Adrenal gland (tissue), 19 donors: Measurements from ENCODE around the gene GTF2H1. TPM values are rescaled to one million over a fixed set of nuclear protein-coding genes. Genes with fewer than 3 reads are reported as not detected.
A peak's percentile ranks its signal among the peaks of the same experiment; 100 is the strongest.

ENCODE experiments used
- DNase-seq, 7 donors: peaks; one replicate each; pipeline ENCODE4 v3.0.0-alpha.2; 2019 to 2020
- H3K27ac ChIP-seq, 5 donors: fragments of 200-600 bp; sonication (generic) in 4 of 5; 1 replicate in 3 of 5; 2 replicates in 2 of 5; pipeline versions ENCODE4 v1.5.1 to v1.8.0; 2016 to 2020; ENCODE audit warnings: mild to moderate bottlenecking in 1 of 5
- H3K27me3 ChIP-seq: fragments of 200-600 bp; 2 replicates; pipeline ENCODE4 v1.8.0; 2021
- H3K36me3 ChIP-seq, 2 donors: fragments of 200-600 bp; replicated peaks in 1 of 2; 1 replicate in 1 of 2; 2 replicates in 1 of 2; pipeline versions ENCODE4 v1.5.1 to v1.8.0; 2018 to 2022
- H3K4me1 ChIP-seq, 2 donors: fragments of 200-600 bp; replicated peaks in 1 of 2; 1 replicate in 1 of 2; 2 replicates in 1 of 2; pipeline versions ENCODE4 v1.5.1 to v1.8.0; 2018 to 2021
- H3K4me3 ChIP-seq, 4 donors: fragments of 200-600 bp; sonication (generic) in 3 of 4; one replicate each; pipeline ENCODE4 v1.5.1; 2016 to 2018
- H3K9me3 ChIP-seq, 3 donors: fragments of 200-600 bp; sonication (generic) in 1 of 3; replicated peaks in 1 of 3; 1 replicate in 2 of 3; 2 replicates in 1 of 3; pipeline versions ENCODE4 v1.5.1 to v1.8.0; 2016 to 2021
- POLR2A ChIP-seq, 2 donors: fragments of 450-650 bp; IDR thresholded peaks; one replicate each; pipeline ENCODE4 v1.6.1; 2017; ENCODE audit warnings: antibody characterized with exemption in 2 of 2, mild to moderate bottlenecking in 2 of 2, moderate library complexity in 1 of 2
- WGBS, 4 donors: extraction: QIAGEN DNeasy Blood & Tissue Kit in 2 of 4; methylation state at CpG; one replicate each; pipeline versions ENCODE4 v1.1.5 to v1.1.7; 2013 to 2017; 5-methylcytosine and 5-hydroxymethylcytosine counted together
- intact Hi-C, 2 donors: fragments of 100-400 bp; cut with DNase I; formaldehyde crosslinking; loops; one replicate each; pipeline versions ENCODE4 v1.14.1 to v1.15.0; 2022 to 2023
- long read RNA-seq, 10 donors: library from polyadenylated mRNA in 3 of 10; unstranded in 2 of 10; stranded (forward) in 1 of 10; transcript quantifications; one replicate each; pipeline ENCODE4 v2.0.0 and lab custom pipeline, GENCODE V29; 2021 to 2026
- polyA plus RNA-seq, 3 donors: library from polyadenylated mRNA; stranded (reverse); fragments of 200-250 nt in 2 of 3; fragments of 350-450 nt in 1 of 3; fragmentation: Illumina TruSeq in 1 of 3; extraction: RNeasy Lipid Tissue Mini Kit (QIAGEN cat#74804) in 1 of 3; gene quantifications; one replicate each; pipeline ENCODE4 v1.2.3, GENCODE V29; 2013 to 2014
- total RNA-seq, 9 donors: library from RNA; depleted of rRNA in 4 of 9; stranded (reverse); fragments of >200 nt in 4 of 9; fragments of 120-200 nt in 1 of 9; fragmentation: NEBNext Ultra II Directional in 1 of 9; extraction: Animal tissue kit (Norgen Biotek cat#: 25700) in 1 of 9; gene quantifications; one replicate each; pipeline versions ENCODE4 v1.1.0 to v1.2.4, GENCODE V29; 2013 to 2023
- TF ChIP-seq, protein P1 (sequence below), 6 experiments: fragments of 450-650 bp in 4 of 6; fragments of 200-600 bp in 2 of 6; sonication (generic) in 1 of 6; IDR thresholded peaks; 1 replicate in 5 of 6; 2 replicates in 1 of 6; pipeline versions ENCODE4 v1.5.1 to v1.8.0; 2016 to 2021; ENCODE audit warnings: antibody characterized with exemption in 6 of 6, mild to moderate bottlenecking in 2 of 6, moderate library complexity in 1 of 6
- donor health status: healthy with polysubstance abuse.
- donor health status: Bipolar disorder and iron deficiency.
- donor health status: DM: yes; HTN: yes; CAD: no.
- donor health status: DM: no; HTN: no; CAD: no.
- donor health status: DM: no; HTN: no; CAD: no.
- donor health status: DM: yes; HTN: yes; CAD: no.

GTF2H1 gene
- total RNA-seq: 10 to 100 TPM; 34.5 to 86.4 (median 45.8) TPM
- 10 to 100 TPM; 18.0 to 49.8 (median 24.7) TPM for polyA plus RNA-seq
- long read RNA-seq, donor 1, transcript GTF2H1-201 (15 exons, 2,982 nt): major isoform, 5 of 9 reads
- long read RNA-seq, donor 1, partial matches to known transcripts: 0 of 9 reads
- long read RNA-seq, donor 1, other reads (novel, unspliced or antisense): 0 of 9 reads
- long read RNA-seq, donor 2, partial matches to known transcripts: 0 of 6 reads
- long read RNA-seq, donor 2, other reads (novel, unspliced or antisense): 0 of 6 reads
- long read RNA-seq, donor 3, transcript GTF2H1-201 (15 exons, 2,982 nt): major isoform, 6 of 9 reads
- long read RNA-seq, donor 3, partial matches to known transcripts: 0 of 9 reads
- long read RNA-seq, donor 3, other reads (novel, unspliced or antisense): 0 of 9 reads
- long read RNA-seq, donor 4, transcript GTF2H1-201 (15 exons, 2,982 nt): major isoform, 12 of 23 reads
- long read RNA-seq, donor 4, partial matches to known transcripts: 7 of 23 reads
- long read RNA-seq, donor 4, other reads (novel, unspliced or antisense): 4 of 23 reads
- long read RNA-seq, donor 5, transcript GTF2H1-201 (15 exons, 2,982 nt): major isoform, 50 of 66 reads
- long read RNA-seq, donor 5, partial matches to known transcripts: 6 of 66 reads
- long read RNA-seq, donor 5, other reads (novel, unspliced or antisense): 7 of 66 reads
- long read RNA-seq, donor 6, transcript GTF2H1-201 (15 exons, 2,982 nt): major isoform, 7 of 11 reads
- long read RNA-seq, donor 6, partial matches to known transcripts: 4 of 11 reads
- long read RNA-seq, donor 6, other reads (novel, unspliced or antisense): 0 of 11 reads
- long read RNA-seq, donor 7, partial matches to known transcripts: 0 of 2 reads
- long read RNA-seq, donor 7, other reads (novel, unspliced or antisense): 0 of 2 reads
- long read RNA-seq, donor 8, partial matches to known transcripts: 0 of 8 reads
- long read RNA-seq, donor 8, other reads (novel, unspliced or antisense): 0 of 8 reads
- long read RNA-seq, donor 9, transcript GTF2H1-201 (15 exons, 2,982 nt): major isoform, 5 of 7 reads
- long read RNA-seq, donor 9, partial matches to known transcripts: 0 of 7 reads
- long read RNA-seq, donor 9, other reads (novel, unspliced or antisense): 0 of 7 reads
- long read RNA-seq, donor 10, partial matches to known transcripts: 11 of 17 reads
- long read RNA-seq, donor 10, other reads (novel, unspliced or antisense): 0 of 17 reads

GRCh38 chr11:18321969-18322711, at the start of gene GTF2H1, which contains the start of gene HPS5:
GTF2H1 (plus strand) TSS chr11:18322567; CDS start chr11:18333075, 10,508 bp downstream.
HPS5 (minus strand) TSS chr11:18322140; CDS start chr11:18317858, 4,282 bp downstream.
- no peaks in the 10 kb centered on the region for H3K9me3 ChIP-seq
- intact Hi-C loops: loop anchor here in 1 of 2 donors (10.0 kb wide), 2 partner anchors 73 to 203 kb away; partner anchors contain the start of genes LDHA and TSG101
- peak; percentile 95 to 98 (median 98) for DNase-seq
- WGBS, 4 donors: 0 to 1% (median 0%) methylated on average over 7 to 61 of the region's 61 CpGs
- no peaks in the 10 kb centered on the region for H3K27me3 ChIP-seq
- H3K27ac ChIP-seq: peak within 1 kb of the TSS; percentile 91 to 99 (median 97)
- H3K36me3 ChIP-seq: peaks cover 0 to 7% of the 10 kb centered on the region in 2 donors
- H3K4me3 ChIP-seq: peak within 1 kb of the TSS; percentile 64 to 89 (median 84)
- H3K4me1 ChIP-seq: peaks cover 30 to 53% of the 10 kb centered on the region in 2 donors
- peak; percentile 90 to 97 for TF ChIP-seq POLR2A (IDR thresholded peaks at IDR 0.05)
- TF ChIP-seq, protein P1, sequence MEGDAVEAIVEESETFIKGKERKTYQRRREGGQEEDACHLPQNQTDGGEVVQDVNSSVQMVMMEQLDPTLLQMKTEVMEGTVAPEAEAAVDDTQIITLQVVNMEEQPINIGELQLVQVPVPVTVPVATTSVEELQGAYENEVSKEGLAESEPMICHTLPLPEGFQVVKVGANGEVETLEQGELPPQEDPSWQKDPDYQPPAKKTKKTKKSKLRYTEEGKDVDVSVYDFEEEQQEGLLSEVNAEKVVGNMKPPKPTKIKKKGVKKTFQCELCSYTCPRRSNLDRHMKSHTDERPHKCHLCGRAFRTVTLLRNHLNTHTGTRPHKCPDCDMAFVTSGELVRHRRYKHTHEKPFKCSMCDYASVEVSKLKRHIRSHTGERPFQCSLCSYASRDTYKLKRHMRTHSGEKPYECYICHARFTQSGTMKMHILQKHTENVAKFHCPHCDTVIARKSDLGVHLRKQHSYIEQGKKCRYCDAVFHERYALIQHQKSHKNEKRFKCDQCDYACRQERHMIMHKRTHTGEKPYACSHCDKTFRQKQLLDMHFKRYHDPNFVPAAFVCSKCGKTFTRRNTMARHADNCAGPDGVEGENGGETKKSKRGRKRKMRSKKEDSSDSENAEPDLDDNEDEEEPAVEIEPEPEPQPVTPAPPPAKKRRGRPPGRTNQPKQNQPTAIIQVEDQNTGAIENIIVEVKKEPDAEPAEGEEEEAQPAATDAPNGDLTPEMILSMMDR (IDR thresholded peaks at IDR 0.05): no peak

DNA sequence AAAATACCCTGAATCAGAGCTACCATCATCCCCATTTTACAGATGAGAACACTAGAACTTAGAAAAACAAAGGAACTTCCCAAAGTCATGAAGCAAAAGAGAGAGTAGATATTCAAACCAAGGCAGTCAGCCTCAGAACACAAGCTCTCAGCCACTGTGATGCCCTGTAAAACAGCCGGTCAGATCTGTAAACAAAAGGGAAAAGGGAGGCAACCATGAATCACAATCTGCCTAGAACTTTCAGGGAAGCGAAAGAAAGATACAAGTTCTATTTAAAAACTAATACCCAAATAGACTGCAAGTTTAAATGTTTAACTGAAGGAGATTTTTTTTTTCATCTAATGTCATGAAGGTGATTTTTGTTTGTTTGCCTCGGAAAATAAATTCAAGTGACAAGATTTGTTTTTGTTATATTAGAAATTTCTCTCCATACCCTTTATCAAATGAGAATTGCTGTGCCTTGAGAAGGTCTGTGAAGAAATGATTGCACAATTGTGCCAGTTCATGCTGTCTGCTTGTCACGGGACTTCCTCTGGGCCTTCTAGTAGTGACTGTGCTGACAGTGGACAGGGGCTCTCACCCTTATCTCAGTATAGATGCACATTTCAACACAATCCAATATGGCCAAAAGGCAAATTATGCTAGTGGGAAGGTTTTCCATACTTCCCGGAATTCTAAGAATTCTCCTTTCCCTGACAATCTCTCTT, 44.6 kb upstream of the GTF2H1 start:
- peak in 4 of 7 donors; percentile 16 to 57 (median 44) for DNase-seq

GRCh38 chr11:18280438-18281045, 41.8 kb upstream of the GTF2H1 start:
- H3K36me3 ChIP-seq: peaks cover 0 to 30% of the 10 kb centered on the region in 2 donors
- intact Hi-C loops: no loop called here
- H3K9me3 ChIP-seq: no peaks in the 10 kb centered on the region
- 79 to 82% (median 80%) methylated on average over 4 of the region's 4 CpGs for WGBS, 4 donors
- no peak for TF ChIP-seq POLR2A (IDR thresholded peaks at IDR 0.05)
- TF ChIP-seq, protein P1 (IDR thresholded peaks at IDR 0.05): no peak
- no peak overlapping the region for H3K4me3 ChIP-seq
- no peaks in the 10 kb centered on the region for H3K27me3 ChIP-seq
- H3K4me1 ChIP-seq: no peaks in the 10 kb centered on the region
- H3K27ac ChIP-seq: no peak overlapping the region
- no peak for DNase-seq

More for the DNA sequence above, 44.6 kb upstream of the GTF2H1 start:
- intact Hi-C loops: no loop called here
- Histone ChIP-seq H3K9me3 (no peaks in the 10 kb centered on the region), H3K36me3 (peaks cover 0 to 19% of the 10 kb centered on the region in 2 donors), H3K4me1 (no peaks in the 10 kb centered on the region), H3K4me3 (no peak overlapping the region), H3K27me3 (no peaks in the 10 kb centered on the region), H3K27ac (peak overlapping the region in 2 of 5 donors; percentile 19 to 29)
- 78 to 86% (median 84%) methylated on average over 5 of the region's 5 CpGs for WGBS, 4 donors
- TF ChIP-seq, protein P1 (IDR thresholded peaks at IDR 0.05): no peak
- no peak for TF ChIP-seq POLR2A (IDR thresholded peaks at IDR 0.05)
